A375 (cell line): ENCODE results near the gene DCAF12L2. TPM values are rescaled to one million over a fixed set of nuclear protein-coding genes. Genes with fewer than 3 reads are reported as not detected.

Experiments used
- total RNA-seq: library from RNA; depleted of rRNA; stranded (reverse); fragments of >200 nt; shearing (Covaris generic); gene quantifications from 2 replicates; pipeline ENCODE4 v1.2.3, GENCODE V29; 2014; rRNA removed

The DCAF12L2 gene
- total RNA-seq = not detected in 2 replicates

DNA sequence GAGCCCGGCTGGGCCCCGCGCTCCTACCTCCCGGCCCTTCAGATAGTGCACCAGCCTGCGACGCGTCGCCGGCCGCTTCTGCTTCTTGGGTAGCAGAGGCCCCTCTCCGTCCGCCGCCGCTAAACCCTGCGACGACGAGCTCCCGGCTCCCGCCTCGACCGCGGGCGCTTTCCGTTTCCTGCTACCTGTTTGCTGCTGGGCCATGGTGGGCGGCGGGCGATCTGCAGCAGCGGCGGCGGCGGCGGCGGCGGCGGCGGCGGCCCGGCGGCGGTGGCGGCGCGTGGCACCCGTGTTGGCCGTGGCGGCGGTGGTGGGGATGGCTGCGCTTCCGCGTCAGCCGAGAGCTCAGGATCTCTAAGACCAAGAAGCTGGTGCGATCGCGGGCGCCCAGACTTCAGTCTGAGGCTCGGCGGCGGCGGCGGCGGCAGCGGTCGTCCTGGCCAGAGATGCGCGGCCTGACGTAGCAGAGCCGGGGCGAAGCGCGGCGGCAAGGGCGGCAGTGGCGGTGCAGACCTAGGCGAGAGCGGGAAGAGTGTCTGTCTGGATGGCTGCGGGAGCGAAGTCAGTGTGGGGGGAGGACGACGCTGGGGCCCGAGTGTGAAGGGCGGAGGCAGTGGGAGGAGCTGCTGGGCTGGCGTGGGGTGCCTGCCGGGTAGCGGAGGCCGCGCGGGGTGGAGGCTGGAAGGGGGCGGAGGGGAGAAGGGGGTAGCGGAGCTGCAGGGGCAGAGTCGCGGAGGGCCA, at the start of gene DCAF12L2:
Gene DCAF12L2, minus strand, starts transcription at position 569 of the 741 bp plus-strand sequence. Its CDS starts 365 bp downstream, at position 204.

